BLaER1 treated with 17β-estradiol and CSF1 and Interleukin-3, amounts not matched to agents 10 nM and 100 nM (cell line): ENCODE results near the gene LRIG2.
"Not testable (repeated sequence)": the region's sequence is repeated elsewhere in the genome, so short reads cannot be mapped to it uniquely, and the experiment has no call there.

Experiments used
- H3K27ac ChIP-seq, 11 experiments: shearing (Covaris generic); formaldehyde crosslinking; 2 replicates each; pipeline ENCODE4 v1.8.1; 2022
- H3K27me3 ChIP-seq, 11 experiments: shearing (Covaris generic); formaldehyde crosslinking; 2 replicates each; pipeline ENCODE4 v1.8.1; 2022
- H3K36me3 ChIP-seq, 11 experiments: shearing (Covaris generic); formaldehyde crosslinking; 2 replicates each; pipeline ENCODE4 v1.8.1; 2022
- H3K4me1 ChIP-seq, 10 experiments: shearing (Covaris generic); formaldehyde crosslinking; 2 replicates each; pipeline ENCODE4 v1.8.1; 2022
- H3K4me2 ChIP-seq, 11 experiments: shearing (Covaris generic); formaldehyde crosslinking; 2 replicates each; pipeline ENCODE4 v1.8.1; 2022
- H3K4me3 ChIP-seq, 10 experiments: shearing (Covaris generic); formaldehyde crosslinking; 2 replicates each; pipeline ENCODE4 v1.8.1; 2022
- H3K9ac ChIP-seq, 11 experiments: shearing (Covaris generic); formaldehyde crosslinking; 2 replicates each; pipeline ENCODE4 v1.8.1; 2022
- H3K9me3 ChIP-seq, 11 experiments: shearing (Covaris generic); formaldehyde crosslinking; replicated peaks in 1 of 11; 2 replicates each; pipeline ENCODE4 v1.8.1; 2022
- H4K20me1 ChIP-seq, 11 experiments: shearing (Covaris generic); formaldehyde crosslinking; 2 replicates each; pipeline ENCODE4 v1.8.1; 2022
- Cebpa-rat ChIP-seq, 11 experiments: shearing (Covaris generic); IDR thresholded peaks; 2 replicates each; pipeline ENCODE4 v1.8.1; 2022

The LRIG2 gene

GRCh38 chr1:113057006-113057405 is 16.0 kb upstream of the LRIG2 start:
- Histone ChIP-seq H3K27ac (peak overlapping the region in 5 of 11 experiments; percentile 3 to 49 (median 24); a peak in 7 of 22 replicates), H4K20me1 (no peaks in the 10 kb centered on the region), H3K36me3 (no peaks in the 10 kb centered on the region), H3K4me3 (no peak overlapping the region), H3K9ac (peak overlapping the region in 7 of 11 experiments; percentile 0 to 50 (median 34); a peak in 7 of 22 replicates), H3K27me3 (no peaks in the 10 kb centered on the region), H3K4me1 (peaks cover 24 to 38% (median 33%) of the 10 kb centered on the region in 10 experiments), H3K9me3 (no peaks in the 10 kb centered on the region), H3K4me2 (peak overlapping the region; percentile 37 to 90 (median 77))
- TF ChIP-seq Cebpa-rat (IDR thresholded peaks at IDR 0.05): no peak

GRCh38 chr1:113058941-113059706 is 13.9 kb upstream of the LRIG2 start:
- no peak for TF ChIP-seq Cebpa-rat (IDR thresholded peaks at IDR 0.05)
- no peaks in the 10 kb centered on the region for H4K20me1 ChIP-seq
- no peak overlapping the region for H3K4me3 ChIP-seq
- H3K27ac ChIP-seq: 0 out of 22 replicates have a peak overlapping the region, but pooled peaks of 2 of the 11 experiments have one; percentile 3 to 17
- peak overlapping the region in 9 of 11 experiments; percentile 3 to 44 (median 35); a peak in 14 of 22 replicates for H3K4me2 ChIP-seq
- H3K9me3 ChIP-seq: peaks cover 0 to 11% (median 6%) of the 10 kb centered on the region in 11 experiments; a peak in 15 of 22 replicates
- peaks cover 24 to 35% (median 32%) of the 10 kb centered on the region in 10 experiments for H3K4me1 ChIP-seq
- no peaks in the 10 kb centered on the region for H3K36me3 ChIP-seq
- H3K9ac ChIP-seq: no peak overlapping the region
- H3K27me3 ChIP-seq: no peaks in the 10 kb centered on the region

- peaks cover 9 to 13% (median 10%) of the 10 kb centered on the region in 10 experiments; a peak in 19 of 20 replicates for H3K4me1 ChIP-seq
- not testable (repeated sequence) for H3K27ac ChIP-seq, H3K9ac ChIP-seq, H4K20me1 ChIP-seq, H3K4me3 ChIP-seq, H3K36me3 ChIP-seq, H3K4me2 ChIP-seq, H3K27me3 ChIP-seq
- peaks cover 0 to 13% (median 8%) of the 10 kb centered on the region in 11 experiments; a peak in 15 of 22 replicates for H3K9me3 ChIP-seq
Observed at GRCh38 chr1:113063456-113063855, 9.5 kb upstream of the LRIG2 start.

- H3K9ac ChIP-seq: peak overlapping the region; percentile 83 to 93 (median 89); a peak in 21 of 22 replicates
Observed at GRCh38 chr1:113072141-113072756, 749 bp upstream of the LRIG2 start.

GRCh38 chr1:113073479-113073950 is 517 bp downstream of the LRIG2 start:
- Histone ChIP-seq H3K27me3 (no peaks in the 10 kb centered on the region), H3K4me1 (peaks cover 15 to 36% (median 27%) of the 10 kb centered on the region in 10 experiments), H3K4me2 (peak overlapping the region; percentile 77 to 95 (median 91)), H3K9me3 (no peaks in the 10 kb centered on the region), H4K20me1 (peaks cover 4 to 48% (median 24%) of the 10 kb centered on the region in 11 experiments; a peak in 15 of 22 replicates), H3K36me3 (peaks cover 14 to 36% (median 22%) of the 10 kb centered on the region in 11 experiments; a peak in 21 of 22 replicates), H3K9ac (peak overlapping the region; percentile 83 to 93 (median 89)), H3K4me3 (peak overlapping the region; percentile 73 to 95 (median 88)), H3K27ac (peak overlapping the region; percentile 67 to 94 (median 87))
- no peak for TF ChIP-seq Cebpa-rat (IDR thresholded peaks at IDR 0.05)

More at GRCh38 chr1:113072141-113072756, 749 bp upstream of the LRIG2 start:
- Histone ChIP-seq H4K20me1 (peaks cover 4 to 40% (median 24%) of the 10 kb centered on the region in 11 experiments; a peak in 15 of 22 replicates), H3K27ac (peak overlapping the region in 10 of 11 experiments; percentile 82 to 94 (median 87); a peak in 17 of 22 replicates), H3K4me1 (peaks cover 15 to 36% (median 27%) of the 10 kb centered on the region in 10 experiments), H3K36me3 (peaks cover 3 to 24% (median 11%) of the 10 kb centered on the region in 11 experiments; a peak in 21 of 22 replicates), H3K27me3 (no peaks in the 10 kb centered on the region), H3K4me2 (peak overlapping the region; percentile 39 to 92 (median 66)), H3K9me3 (no peaks in the 10 kb centered on the region), H3K4me3 (peak overlapping the region; percentile 73 to 95 (median 88))
- no peak for TF ChIP-seq Cebpa-rat (IDR thresholded peaks at IDR 0.05)

GRCh38 chr1:113074237-113074636 is 1.2 kb downstream of the LRIG2 start:
- TF ChIP-seq Cebpa-rat (IDR thresholded peaks at IDR 0.05): no peak
- Histone ChIP-seq H3K4me1 (peaks cover 15 to 36% (median 27%) of the 10 kb centered on the region in 10 experiments), H3K9ac (peak overlapping the region; percentile 83 to 93 (median 89)), H3K27ac (peak overlapping the region in 10 of 11 experiments; percentile 67 to 94 (median 87); a peak in 12 of 22 replicates), H3K4me2 (peak overlapping the region; percentile 77 to 95 (median 91)), H3K4me3 (peak overlapping the region; percentile 73 to 95 (median 88)), H3K9me3 (no peaks in the 10 kb centered on the region), H4K20me1 (peaks cover 4 to 54% (median 24%) of the 10 kb centered on the region in 11 experiments; a peak in 15 of 22 replicates), H3K27me3 (no peaks in the 10 kb centered on the region), H3K36me3 (peaks cover 21 to 43% (median 29%) of the 10 kb centered on the region in 11 experiments)

- H4K20me1 ChIP-seq: peaks cover 8 to 79% (median 49%) of the 10 kb centered on the region in 11 experiments; a peak in 15 of 22 replicates
- not testable (repeated sequence) for H3K4me2 ChIP-seq, H3K9ac ChIP-seq, H3K27me3 ChIP-seq, H3K4me3 ChIP-seq, H3K27ac ChIP-seq, H3K9me3 ChIP-seq
- peaks cover 48 to 78% (median 65%) of the 10 kb centered on the region in 11 experiments for H3K36me3 ChIP-seq
- H3K4me1 ChIP-seq: peaks cover 9 to 29% (median 20%) of the 10 kb centered on the region in 10 experiments
Observed at GRCh38 chr1:113077978-113078377, 5.0 kb downstream of the LRIG2 start.

- no peak overlapping the region for H3K27ac ChIP-seq
- H3K4me2 ChIP-seq: no peak overlapping the region
- H4K20me1 ChIP-seq: peaks cover 12 to 87% (median 54%) of the 10 kb centered on the region in 11 experiments; a peak in 18 of 22 replicates
- peaks cover 0 to 8% (median 0%) of the 10 kb centered on the region in 10 experiments; a peak in 1 of 20 replicates for H3K4me1 ChIP-seq
- no peaks in the 10 kb centered on the region for H3K27me3 ChIP-seq
- H3K9ac ChIP-seq: no peak overlapping the region
- H3K9me3 ChIP-seq: 0 out of 22 replicates have a peak, but pooled peaks cover 0 to 8% (median 0%) of the 10 kb centered on the region in 11 experiments
- no peak overlapping the region for H3K4me3 ChIP-seq
- TF ChIP-seq Cebpa-rat (IDR thresholded peaks at IDR 0.05): no peak
- peaks cover 43 to 83% (median 57%) of the 10 kb centered on the region in 11 experiments for H3K36me3 ChIP-seq
Observed at GRCh38 chr1:113086541-113086940, 13.5 kb downstream of the LRIG2 start.
